PC-3 (cell line): Measurements from ENCODE around the gene TMEM167B.

Experiments used
- CTCF ChIP-seq: fragments of 300-600 bp; sonication (generic); conservative IDR thresholded peaks from 2 replicates; pipeline ENCODE4 v1.5.1; 2017; ENCODE audit warnings: antibody characterized with exemption, low read depth, mild to moderate bottlenecking, low read length
- EZH2 ChIP-seq: fragments of 300-600 bp; sonication (generic); IDR thresholded peaks from one replicate; pipeline ENCODE4 v1.6.1; 2017; ENCODE audit warnings: antibody characterized with exemption, mild to moderate bottlenecking, low read length; ENCODE audit not compliant: unreplicated experiment
- EZH2phosphoT487 ChIP-seq: fragments of 300-600 bp; sonication (generic); IDR thresholded peaks from 2 replicates; pipeline ENCODE4 v1.6.1; 2018; ENCODE audit warnings: mild to moderate bottlenecking, antibody characterized with exemption, low read length, borderline replicate concordance

- TF ChIP-seq EZH2 (no peak), CTCF (no peak), EZH2phosphoT487 (no peak)
Observed at GRCh38 chr1:109079240-109079622, 11.3 kb upstream of the TMEM167B start.
